22Rv1 (cell line): ENCODE data around the gene WFDC11.

Experiments
- H3K27ac ChIP-seq: fragments of 450-650 bp; 2 replicates; pipeline ENCODE4 v1.5.1; 2017
- ZFX ChIP-seq: fragments of 450-650 bp; IDR thresholded peaks from 2 replicates; pipeline ENCODE4 v1.6.1; 2017; ENCODE audit warnings: antibody characterized with exemption, borderline replicate concordance
- TF ChIP-seq, protein P1 (sequence below): fragments of 450-650 bp; IDR thresholded peaks from 2 replicates; pipeline ENCODE4 v1.5.1; 2017; ENCODE audit warnings: mild to moderate bottlenecking

Gene WFDC11

DNA sequence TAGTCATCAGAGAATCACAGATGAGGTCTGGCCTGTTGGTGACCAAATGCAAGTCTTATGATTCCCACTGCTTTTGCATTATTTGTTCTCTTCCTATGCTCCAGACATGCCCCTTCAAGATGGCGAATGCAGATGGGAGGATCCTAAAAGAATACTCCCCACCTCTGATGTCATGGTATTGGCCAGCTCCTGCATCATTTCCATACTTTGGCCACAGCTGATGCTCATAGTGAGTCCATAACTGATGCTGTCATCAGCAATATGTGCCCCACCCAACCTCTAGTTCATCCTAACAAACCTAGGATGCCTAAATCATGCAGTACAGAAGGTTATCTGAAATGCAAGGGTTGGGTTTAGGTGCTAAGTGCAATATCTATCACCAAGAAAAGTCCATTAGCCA lies 33.5 kb downstream of the WFDC11 start:
- TF ChIP-seq ZFX, result no peak
- TF ChIP-seq, protein P1, sequence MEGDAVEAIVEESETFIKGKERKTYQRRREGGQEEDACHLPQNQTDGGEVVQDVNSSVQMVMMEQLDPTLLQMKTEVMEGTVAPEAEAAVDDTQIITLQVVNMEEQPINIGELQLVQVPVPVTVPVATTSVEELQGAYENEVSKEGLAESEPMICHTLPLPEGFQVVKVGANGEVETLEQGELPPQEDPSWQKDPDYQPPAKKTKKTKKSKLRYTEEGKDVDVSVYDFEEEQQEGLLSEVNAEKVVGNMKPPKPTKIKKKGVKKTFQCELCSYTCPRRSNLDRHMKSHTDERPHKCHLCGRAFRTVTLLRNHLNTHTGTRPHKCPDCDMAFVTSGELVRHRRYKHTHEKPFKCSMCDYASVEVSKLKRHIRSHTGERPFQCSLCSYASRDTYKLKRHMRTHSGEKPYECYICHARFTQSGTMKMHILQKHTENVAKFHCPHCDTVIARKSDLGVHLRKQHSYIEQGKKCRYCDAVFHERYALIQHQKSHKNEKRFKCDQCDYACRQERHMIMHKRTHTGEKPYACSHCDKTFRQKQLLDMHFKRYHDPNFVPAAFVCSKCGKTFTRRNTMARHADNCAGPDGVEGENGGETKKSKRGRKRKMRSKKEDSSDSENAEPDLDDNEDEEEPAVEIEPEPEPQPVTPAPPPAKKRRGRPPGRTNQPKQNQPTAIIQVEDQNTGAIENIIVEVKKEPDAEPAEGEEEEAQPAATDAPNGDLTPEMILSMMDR, result no peak
- no peak overlapping the region for H3K27ac ChIP-seq

DNA sequence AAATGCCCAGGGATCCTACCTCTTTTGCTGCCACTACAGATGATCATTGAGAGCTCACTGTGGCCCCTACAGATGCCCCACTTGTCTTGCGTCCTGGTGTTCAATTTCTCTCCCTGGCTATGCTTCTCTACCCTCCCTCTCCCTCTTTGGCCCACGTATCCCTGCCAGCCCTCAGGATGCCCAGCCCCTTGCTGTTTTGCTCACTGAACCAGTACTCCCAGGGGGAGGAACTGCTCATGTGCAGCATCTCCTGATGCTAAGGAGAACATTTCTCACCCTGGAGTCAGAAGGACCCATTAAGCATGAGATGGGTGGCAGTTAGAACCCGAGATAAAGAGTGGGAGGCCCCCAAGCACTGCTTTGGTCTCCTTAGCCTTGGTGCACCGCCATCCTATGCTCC lies 38.9 kb downstream of the WFDC11 start, which contains the start of gene WFDC9:
Gene WFDC9 (minus strand): TSS at position 101 of the 400 bp plus-strand sequence. CDS start 21,103 bp downstream, outside the sequence.
- H3K27ac ChIP-seq, result no peak within 1 kb of the TSS
- TF ChIP-seq, protein P1, result no peak
- no peak for TF ChIP-seq ZFX

DNA sequence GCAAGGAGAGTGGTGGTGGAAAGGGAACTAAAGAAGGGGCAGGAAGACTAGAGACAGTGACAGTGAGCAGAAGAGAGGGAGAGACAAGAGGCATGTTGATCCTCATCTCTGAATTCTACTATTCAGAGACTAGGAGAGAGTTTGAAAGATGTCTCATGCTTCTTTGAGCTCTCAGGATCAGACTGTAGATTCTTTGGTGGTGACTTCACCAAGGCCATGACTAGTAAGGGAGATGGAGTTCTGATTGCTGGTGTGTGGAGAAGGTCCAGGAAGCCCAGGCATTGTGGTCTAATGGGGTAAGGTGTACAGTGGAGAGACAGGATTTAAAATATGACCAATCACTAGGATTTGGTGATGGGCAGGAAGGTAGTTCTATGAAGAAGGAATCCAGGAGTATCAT lies 39.7 kb downstream of the WFDC11 start:
- no peak overlapping the region for H3K27ac ChIP-seq
- no peak for TF ChIP-seq ZFX
- TF ChIP-seq, protein P1, result no peak

DNA sequence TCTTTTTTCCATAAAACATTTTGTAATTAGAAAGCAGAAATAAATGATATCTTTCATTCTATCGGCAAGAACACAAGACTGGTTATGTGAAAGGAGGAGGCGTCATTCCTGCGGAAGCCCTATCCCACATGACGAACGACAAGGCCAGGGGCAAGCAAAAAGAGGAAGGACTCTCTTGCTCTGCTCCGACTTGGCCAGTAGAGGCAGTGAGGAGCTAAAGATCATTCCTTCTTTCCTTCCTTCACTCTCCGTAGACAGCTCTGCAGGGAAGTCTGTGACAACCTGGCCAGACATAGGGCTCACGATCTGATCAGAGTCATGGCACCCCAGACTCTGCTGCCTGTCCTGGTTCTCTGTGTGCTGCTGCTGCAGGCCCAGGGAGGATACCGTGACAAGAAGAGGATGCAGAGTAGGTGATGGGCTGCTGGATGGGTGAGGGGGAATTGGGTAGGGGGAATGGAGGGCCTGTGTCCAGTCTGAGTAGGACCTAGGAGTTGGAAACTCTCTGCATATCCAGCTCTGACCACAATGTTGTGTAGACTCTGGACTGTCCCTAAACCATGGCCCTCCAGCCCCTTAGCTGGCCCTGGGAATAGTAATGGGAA lies 40.4 kb downstream of the WFDC11 start, which contains the start of gene WFDC10A:
Gene WFDC10A (plus strand): TSS at position 244 of the 605 bp plus-strand sequence. CDS start 75 bp downstream, at position 319.
- TF ChIP-seq ZFX, result no peak
- TF ChIP-seq, protein P1, result peak; percentile 88

DNA sequence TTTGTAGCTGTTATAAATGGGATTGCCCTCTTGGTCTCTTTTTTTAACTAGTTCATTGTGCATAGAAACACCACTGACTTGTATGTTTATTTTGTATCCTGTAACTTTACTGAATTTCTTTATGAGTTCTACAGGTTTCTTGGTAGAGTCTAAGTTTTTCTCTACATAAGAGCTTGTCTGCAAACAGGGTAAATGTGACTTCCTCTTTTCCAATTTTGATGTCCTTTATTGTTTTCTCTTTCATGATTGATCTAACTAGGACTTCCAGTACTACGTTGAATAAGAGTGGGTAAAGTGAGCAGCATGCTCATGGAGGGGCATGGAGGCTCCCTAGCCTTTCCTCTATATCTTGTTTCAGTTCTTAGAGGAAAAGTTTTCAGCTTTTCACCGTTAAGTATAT lies 43.5 kb downstream of the WFDC11 start:
- no peak overlapping the region for H3K27ac ChIP-seq
- TF ChIP-seq ZFX, result no peak
- TF ChIP-seq, protein P1, result no peak

More for the DNA sequence above, 40.4 kb downstream of the WFDC11 start, which contains the start of gene WFDC10A:
- H3K27ac ChIP-seq, result no peak within 1 kb of the TSS

DNA sequence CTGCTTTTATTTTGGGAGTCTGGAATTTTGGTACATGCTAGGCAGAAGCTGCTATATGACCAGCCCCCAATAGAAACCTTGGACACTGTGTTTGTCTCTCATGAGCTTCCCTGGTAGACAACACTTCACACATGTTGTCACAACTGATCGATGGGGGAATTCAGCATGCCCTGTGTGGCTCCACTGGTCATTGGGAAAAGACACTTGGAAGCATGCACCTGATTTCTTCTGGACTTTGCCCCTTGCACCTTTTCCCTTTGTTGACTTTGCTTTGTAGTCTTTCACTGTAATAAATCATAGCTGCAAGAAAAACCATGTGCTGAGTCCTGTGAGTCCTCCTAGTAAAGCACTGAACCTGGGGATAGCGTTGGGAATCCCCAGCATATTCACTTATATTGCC lies 48.4 kb downstream of the WFDC11 start:
- TF ChIP-seq, protein P1, result no peak
- no peak for TF ChIP-seq ZFX
- H3K27ac ChIP-seq, result peak overlapping the region; percentile 36

DNA sequence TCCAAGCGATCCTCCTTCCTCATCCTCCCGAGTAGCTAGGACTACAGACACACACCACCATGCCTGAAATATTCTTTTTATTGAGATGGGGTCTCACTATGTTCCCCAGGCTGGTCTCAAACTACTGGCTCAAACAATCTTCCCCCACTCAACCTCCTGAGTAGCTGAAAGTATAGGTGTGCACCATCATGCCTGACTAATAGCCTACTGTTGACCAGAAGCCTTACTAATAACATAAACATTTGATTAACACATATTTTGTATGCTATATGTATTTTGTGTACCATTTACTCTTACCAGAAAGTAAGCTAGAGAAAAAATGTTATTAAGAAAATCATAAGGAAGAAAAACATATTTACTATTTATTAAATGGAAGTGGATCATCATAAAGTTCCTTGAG lies 52.4 kb downstream of the WFDC11 start:
- TF ChIP-seq ZFX, result no peak
- TF ChIP-seq, protein P1, result no peak
- no peak overlapping the region for H3K27ac ChIP-seq
